ENCODE data around the gene DOCK2.

DNA sequence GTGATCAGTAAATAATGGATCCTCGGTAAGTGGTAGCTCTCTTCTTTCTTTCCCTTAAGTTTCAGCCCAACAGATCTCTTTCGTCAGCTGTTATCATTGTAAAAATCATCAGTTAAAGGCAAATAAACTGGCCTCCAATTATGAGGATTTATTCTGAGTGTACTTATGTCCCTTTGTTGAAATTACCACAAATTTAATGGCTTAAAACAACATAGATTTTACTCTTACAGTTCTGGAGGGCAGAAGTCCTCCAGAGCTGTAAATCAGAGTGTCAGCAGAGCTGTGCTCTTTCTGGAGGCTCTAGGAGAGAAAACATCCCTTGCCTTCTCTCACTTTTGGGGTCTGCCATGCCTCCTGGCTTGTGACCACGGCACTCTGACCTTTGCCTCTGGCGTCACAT is 238.7 kb downstream of the DOCK2 start:
- TF ChIP-seq POLR2AphosphoS5 (IDR thresholded peaks at IDR 0.05) (no peak), POLR2A (IDR thresholded peaks at IDR 0.05) (no peak), EP300 (IDR thresholded peaks at IDR 0.05) (no peak)
